HG03575 (cell line): ENCODE results near the gene EPHB3.
"Not testable (repeated sequence)": the region's sequence is repeated elsewhere in the genome, so short reads cannot be mapped to it uniquely, and the experiment has no call there.

Source experiments
- ATAC-seq: cut with Tn5 transposase; IDR thresholded peaks from one replicate; pipeline ENCODE4 v1.9.1; 2021; ENCODE audit not compliant: unreplicated experiment, insufficient number of reproducible peaks, low FRiP score; ENCODE audit errors: extremely low read depth

EPHB3 gene

GRCh38 chr3:184604615-184605290 lies 43.2 kb downstream of the EPHB3 start:
- no peak for ATAC-seq

- no peak for ATAC-seq
These were observed 46.6 kb downstream of the EPHB3 start for GRCh38 chr3:184608209-184608608.

GRCh38 chr3:184609476-184610244 lies 48.1 kb downstream of the EPHB3 start:
- no peak for ATAC-seq

DNA sequence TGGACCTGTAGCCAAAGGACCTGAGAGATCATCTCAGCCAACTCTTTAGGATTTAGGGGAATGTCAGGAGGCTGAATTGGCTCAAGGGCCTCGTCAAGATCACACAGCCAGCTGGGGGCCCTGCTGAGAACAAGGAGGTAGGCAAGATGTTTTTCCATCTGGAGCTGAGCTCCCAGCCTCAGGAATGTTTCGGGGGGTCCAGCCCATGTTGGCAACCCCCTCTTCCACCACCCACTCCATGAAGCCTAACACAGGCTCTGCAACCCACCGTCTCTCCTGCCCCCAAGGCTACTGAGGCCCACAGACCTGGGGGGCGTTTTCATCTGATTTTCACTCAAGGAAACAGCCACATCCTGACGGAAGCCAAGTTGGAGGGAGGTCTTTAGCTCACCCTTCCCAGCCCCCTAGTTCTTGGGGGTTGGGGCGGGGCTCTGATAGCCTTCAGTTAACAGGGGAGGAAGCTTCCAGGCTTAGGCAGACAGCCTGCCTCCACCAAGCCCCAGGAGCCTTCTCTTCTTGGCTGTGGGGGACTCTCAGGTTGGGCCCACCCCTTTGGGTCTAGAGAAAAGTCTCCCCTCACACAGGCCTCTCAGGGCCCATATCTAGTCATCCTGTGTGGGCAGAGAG lies 48.8 kb downstream of the EPHB3 start:
- no peak for ATAC-seq

DNA sequence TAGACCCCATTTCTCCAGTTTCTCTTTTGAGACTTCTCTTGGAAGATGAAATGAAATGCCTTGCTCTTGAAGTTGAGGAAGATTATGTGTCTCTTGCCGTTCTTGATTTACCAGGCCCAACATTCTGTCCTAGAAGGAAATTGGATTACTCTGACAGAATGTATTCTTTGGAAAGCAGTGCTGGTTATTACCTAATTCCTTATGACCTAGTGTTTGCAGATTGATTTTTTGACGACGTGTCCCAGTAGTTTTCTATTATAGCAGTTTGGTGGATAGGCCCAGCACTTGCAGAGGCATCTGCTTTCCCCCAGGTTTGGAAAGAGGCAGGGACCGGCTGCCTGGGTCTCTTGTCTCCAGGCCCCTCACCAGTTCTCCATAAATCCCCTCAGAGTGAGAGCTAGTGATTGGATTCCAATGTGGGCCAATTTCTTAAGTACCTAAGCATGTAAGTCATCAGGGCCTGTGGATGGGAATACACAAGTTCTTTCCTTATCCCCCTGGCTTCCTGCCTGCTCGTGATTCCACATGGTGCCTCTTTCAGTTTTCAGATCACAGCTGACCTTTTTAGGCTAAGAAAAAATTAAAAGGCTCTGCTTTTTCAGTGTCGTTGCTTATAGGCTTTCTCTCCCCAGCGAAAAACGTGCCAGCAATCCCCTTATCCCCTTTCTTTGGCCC lies 50.2 kb downstream of the EPHB3 start:
- no peak for ATAC-seq

GRCh38 chr3:184615396-184615795 lies 53.8 kb downstream of the EPHB3 start:
- no peak for ATAC-seq

GRCh38 chr3:184616436-184616835 lies 54.9 kb downstream of the EPHB3 start:
- ATAC-seq = no peak

GRCh38 chr3:184617306-184617705 lies 55.7 kb downstream of the EPHB3 start:
- not testable (repeated sequence) for ATAC-seq

- no peak for ATAC-seq
These were observed 57.2 kb downstream of the EPHB3 start for GRCh38 chr3:184618811-184619210.

GRCh38 chr3:184619369-184619768 lies 57.8 kb downstream of the EPHB3 start:
- no peak for ATAC-seq

GRCh38 chr3:184619787-184620430 lies 58.3 kb downstream of the EPHB3 start:
- ATAC-seq = no peak

DNA sequence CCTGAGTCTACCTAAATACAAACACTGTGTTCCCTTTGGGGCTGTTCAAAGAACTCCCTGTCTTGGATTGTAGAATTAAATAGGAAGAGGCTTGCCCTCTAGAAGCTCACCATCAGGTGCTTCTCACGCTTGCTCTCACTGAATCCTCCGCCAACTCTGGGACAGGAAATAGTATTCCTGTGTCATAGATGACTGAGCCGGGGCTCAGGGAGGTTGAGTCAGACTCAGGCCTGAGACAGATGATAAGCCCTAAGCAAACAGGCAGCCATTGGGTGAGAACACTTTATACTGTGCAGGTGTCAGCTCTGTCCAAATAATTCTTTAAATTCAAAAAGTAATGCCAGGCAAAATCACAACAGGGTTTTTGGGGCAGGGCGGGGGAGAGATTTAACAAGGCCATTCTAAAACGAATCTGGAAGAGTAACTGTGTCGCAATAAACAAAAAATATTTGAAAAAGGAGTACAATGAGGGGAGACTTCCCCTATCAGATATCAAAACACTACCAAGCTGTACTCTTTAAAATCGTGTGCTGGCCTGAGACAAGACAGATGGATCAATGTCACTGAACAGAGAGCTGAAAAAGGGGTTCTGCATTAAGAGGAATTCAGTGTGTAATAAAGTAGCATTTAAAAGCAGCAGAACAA lies 59.0 kb downstream of the EPHB3 start:
- no peak for ATAC-seq

DNA sequence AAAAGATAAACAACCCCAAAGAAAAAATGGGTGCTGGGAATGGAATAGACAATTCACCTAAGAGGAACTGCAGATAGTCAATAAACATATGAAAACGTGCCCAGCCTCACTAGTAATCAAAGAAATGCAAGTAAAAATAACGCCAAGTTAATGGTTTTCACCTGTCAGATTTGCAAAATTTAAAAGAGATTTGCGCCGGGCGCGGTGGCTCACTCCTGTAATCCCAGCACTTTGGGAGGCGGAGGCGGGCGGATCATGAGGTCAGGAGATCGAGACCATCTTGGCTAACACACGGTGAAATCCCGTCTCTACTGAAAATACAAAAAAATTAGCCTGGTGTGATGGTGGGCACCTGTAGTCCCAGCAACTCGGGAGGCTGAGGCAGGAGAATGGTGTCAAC lies 60.6 kb downstream of the EPHB3 start:
- not testable (repeated sequence) for ATAC-seq

GRCh38 chr3:184626923-184627322 lies 65.3 kb downstream of the EPHB3 start:
- ATAC-seq = no peak

GRCh38 chr3:184629555-184630160 lies 68.1 kb downstream of the EPHB3 start:
- ATAC-seq = no peak

DNA sequence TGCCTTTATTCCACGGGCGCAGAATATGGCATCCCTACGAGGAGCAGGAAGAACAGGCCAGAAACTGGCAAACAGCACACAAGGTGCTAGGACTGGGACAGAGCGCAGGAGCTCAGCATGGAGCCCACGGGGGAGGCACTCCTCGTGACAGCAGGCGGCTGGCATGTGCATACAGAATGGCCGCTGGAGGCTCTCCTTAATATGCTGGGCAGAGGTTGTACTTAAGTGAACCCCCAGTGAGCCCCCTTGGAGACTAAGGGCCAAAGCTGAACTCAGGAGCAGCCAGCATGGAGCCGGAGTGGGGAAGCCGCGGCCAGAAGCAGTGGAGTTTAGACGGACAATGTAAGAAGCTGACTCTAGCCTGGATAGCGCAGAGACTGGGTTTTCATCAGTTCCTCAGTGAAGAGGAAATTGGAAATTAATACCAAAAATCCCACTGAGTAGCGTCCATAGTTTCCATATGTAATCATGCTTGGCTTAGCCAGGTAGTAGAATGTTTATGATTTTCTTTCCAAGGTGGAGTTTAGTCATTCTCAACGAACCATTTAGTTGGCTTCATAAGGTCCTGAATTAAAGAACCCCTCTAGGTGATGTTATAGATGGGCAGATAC lies 69.4 kb downstream of the EPHB3 start:
- no peak for ATAC-seq

DNA sequence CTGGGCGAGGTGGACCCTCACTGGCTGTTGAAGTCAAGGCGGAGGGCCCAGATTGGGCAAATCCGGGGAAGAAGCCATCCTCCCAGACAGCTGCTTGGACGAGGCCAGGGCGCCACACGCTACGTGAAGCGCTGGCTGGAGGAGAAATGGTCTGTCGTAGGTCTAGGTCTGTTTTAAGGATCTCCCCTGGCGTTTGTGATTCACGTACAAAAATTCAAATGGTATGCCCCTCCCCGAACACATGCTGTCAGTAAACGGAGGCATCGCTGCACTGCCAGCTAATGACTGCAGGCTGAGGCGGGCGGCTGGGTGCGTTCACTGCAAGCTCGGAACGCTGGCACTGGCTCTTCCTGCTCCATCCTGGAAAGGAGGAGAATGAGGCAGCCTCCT lies 69.9 kb downstream of the EPHB3 start:
- ATAC-seq = no peak
